Measurements from ENCODE around the gene SLBP.
"Not testable (repeated sequence)": the region's sequence is repeated elsewhere in the genome, so short reads cannot be mapped to it uniquely, and the experiment has no call there.

Gene SLBP

DNA sequence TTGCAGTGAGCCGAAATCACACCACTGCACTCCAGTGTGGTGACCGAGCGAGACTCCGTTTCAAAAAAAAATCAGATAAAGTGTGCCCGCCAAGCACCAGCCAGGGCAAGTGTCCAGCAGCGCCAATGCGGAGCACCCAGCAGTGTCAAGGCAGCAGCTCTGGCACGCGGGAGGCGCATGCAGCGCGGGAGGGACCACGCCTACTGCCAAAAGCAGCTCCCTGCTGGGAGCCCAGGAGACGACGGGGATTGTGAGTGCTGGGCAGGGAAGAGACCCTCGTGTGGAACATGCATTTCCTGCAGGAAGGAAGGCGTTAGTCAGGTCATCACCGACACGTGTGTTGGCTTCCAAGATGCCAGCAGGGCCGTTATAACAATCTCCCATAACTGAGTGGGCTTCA lies 38.4 kb downstream of the SLBP start:
- DNase-seq = no peak

DNA sequence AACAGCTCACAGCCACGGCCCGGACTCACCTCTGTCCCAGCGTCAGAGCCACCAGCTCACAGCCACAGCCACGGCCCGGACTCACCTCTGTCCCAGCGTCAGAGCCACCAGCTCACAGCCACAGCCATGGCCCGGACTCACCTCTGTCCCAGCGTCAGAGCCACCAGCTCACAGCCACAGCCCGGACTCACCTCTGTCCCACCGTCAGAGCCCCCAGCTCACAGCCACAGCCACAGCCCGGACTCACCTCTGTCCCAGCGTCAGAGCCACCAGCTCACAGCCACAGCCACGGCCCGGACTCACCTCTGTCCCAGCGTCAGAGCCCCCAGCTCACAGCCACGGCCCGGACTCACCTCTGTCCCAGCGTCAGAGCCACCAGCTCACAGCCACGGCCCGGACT lies 41.1 kb downstream of the SLBP start:
- DNase-seq = not testable (repeated sequence)

DNA sequence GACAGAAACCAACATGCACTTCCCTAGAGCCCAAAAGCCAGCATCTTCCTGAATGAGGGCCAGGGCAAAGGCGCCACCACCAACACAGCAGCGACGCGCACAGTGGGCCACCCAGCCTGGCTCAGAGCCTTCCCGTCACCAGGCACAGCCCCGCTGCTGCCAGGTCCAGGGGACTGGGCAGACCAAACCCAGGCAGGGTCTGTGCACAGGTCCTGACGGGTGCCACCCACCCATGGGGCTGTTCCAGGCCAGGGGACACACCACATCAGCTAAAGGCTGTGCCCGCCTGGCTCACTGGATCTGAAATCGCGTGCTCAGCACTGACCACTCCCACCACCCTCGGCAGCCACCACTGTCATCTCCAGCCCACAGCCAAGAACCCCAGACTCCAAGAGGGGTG lies 41.8 kb downstream of the SLBP start:
- no peak for DNase-seq

DNA sequence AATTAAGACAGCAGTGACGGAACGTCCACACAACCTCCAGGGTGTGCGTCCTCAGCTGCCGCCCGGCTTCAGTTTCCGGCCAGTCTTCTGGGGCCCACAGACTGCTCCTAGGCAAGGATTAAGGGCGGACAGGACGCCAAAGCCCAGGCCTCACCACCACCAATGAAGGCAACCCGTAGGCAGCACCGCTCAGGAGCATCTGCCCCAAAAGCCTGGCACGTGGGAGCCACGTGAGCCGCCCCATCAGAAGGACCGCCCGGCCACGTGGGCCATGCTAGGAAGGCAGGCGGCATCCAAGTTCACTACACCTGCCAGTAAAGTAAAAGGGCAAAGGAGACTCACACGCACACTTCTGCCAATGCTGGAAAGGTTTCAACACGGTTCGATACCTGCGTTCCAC lies 42.3 kb downstream of the SLBP start:
- no peak for DNase-seq

DNA sequence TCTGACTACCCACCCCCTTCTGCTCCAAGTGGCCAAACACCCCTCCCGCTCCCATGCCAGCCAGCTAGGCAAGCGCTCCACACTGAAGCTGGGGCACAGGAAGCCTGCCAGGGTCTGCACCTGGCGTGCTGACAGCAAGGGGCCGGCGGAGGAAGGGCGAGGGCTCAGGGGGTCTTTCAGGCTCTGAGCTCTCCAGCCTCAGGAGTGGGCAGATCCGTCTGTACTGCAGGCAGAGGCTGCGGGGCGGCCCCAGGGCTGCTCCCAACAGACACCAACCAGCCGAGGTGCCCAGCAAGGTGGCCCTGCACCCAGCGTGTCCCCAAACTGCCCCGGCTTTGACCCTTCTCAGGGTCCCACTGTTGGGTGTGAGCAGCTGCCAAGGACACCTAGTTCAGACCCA lies 42.8 kb downstream of the SLBP start:
- DNase-seq = no peak

DNA sequence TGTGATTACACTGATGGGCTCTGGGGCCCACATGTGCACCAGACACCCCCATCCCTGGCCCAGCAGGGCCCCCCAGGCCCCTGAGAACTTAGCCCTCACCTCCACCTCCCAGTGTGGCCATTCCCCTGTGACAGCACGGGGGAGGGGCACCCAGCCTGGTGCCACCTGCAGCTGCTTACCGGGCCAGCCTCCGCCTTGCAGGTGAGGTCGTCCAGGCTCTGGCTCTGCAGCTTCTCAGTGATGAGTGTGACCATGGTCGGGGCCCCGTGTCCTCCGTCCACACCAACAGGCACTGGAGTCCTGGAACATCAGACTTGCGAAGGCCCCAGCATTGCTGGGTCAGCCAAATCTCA lies 43.7 kb downstream of the SLBP start:
- no peak for DNase-seq

DNA sequence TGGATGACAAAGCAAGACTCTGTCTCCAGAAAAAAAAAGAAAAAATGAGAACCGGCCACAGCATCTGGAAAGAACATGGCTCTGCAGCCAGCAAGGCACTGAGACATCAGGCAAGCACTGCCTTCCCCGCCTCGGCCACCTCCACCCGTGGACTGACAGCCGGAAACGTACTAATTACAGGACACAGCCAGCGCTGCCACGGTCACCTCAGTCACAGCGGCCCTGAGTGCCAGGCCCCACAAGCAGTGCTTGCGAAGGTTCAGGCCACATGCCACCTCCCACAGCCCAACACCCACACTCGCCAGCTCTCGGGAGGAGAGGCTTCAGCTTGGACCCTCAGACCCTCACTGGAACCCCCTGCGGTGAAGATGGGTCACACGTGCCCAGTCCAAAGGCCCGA lies 44.8 kb downstream of the SLBP start:
- no peak for DNase-seq

DNA sequence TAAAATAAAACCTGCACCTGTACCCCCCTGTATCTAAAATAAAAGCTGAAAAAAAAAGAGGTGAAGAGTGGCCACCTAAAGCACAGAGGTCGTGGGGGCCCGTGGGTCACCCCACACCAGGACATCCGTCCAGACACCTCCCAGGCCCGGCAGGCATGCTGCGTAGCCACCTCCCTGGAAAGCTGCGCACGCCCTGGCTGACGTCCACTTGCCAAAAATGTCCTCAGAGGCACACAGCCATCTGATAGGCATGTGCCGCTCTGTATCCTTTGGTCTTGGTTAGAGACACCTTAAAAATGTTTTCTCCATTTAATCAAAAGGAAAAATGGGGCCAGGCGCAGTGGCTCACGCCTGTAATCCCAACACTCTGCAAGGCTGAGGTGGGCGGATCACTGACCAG lies 45.7 kb downstream of the SLBP start:
- peak; percentile 32 to 74 for DNase-seq

DNA sequence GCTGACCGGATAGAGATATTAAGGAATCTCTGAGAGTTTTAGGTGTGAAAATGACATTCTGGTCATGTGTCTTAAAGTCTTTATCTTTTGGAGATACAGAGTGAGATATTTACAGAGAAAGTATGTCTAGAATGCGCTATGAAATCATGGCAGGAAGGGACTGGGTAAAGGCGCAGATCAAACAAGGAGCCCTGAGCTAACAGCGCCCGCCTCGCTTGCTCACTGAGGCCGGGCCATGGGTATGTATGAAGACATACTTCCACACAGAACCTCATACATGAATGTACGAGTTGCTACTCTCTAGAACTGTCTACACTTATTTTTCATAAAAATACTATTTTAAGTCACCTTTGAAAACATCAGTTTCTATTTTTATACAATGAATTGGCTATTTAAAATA lies 48.0 kb downstream of the SLBP start:
- DNase-seq = no peak

DNA sequence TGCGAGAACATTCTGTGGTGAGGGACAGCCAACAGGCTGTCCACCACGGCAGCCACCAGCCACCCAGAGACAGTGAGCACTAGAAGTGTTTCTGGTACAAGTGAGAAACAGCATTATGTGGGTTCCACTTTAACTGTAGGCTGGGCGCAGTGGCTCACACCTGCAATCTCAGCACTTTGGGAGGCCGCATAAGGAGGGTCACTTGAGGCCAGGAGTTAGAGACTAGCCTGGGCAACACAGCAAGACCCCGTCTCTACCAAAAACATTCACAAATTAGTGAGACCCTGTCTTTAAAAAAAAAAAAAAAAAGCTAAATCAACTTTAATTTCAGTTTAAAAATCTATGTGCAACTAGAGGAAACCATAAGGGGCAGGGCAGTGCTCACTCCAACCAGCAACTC lies 48.6 kb downstream of the SLBP start:
- no peak for DNase-seq

DNA sequence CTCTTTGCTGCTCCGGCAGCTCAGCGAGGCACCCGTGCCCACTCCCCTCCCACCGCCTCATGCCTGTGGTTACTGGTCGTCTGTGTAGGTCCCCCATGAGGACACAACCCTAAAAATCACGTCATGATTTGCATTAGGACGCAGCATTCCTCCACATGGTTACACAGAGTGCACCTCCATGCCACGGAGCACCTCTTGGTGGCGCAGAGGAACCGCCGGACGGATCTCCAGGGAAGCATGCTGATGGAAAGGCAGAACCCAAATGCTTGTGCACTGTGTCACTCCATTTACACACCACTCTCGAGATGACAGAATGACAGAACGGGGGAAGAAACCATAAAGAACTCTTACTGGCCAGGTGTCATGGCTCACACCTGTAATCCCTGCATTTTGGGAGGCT lies 50.4 kb downstream of the SLBP start:
- no peak for DNase-seq

DNA sequence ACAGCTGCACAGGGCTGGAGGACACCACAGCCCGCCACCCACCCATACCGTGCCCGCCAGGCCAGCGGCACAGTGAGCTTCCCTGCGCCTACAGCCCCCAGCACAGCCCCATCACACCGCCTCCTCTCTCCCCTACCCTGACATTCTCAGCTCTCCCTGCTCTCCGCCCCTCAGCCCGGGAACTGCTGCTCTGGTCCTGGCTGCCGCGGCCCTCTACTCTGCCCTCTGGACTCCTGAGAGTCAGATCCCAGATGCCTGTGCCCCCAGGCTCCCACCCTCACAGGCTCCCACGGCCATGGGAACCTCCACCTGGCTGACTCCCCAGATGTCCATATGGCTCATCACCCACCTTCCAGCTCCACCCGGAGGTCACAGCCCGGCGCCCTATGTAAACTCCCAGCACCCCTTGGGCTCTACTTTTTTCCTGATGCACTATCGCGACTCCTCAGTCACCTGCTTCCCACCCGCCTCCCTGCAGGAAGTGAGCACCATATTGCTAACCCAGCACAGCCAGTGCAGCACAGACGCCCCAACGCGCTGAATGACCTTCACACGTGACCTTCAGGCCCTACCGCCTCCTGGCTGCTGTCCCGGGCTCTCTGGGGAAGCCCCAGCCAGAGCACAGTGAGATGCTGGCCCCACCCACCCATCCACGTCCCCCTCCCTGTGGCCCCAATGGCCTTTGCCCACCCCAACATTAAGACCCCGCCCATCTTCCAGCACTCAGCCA lies 51.0 kb downstream of the SLBP start:
- no peak for DNase-seq

DNA sequence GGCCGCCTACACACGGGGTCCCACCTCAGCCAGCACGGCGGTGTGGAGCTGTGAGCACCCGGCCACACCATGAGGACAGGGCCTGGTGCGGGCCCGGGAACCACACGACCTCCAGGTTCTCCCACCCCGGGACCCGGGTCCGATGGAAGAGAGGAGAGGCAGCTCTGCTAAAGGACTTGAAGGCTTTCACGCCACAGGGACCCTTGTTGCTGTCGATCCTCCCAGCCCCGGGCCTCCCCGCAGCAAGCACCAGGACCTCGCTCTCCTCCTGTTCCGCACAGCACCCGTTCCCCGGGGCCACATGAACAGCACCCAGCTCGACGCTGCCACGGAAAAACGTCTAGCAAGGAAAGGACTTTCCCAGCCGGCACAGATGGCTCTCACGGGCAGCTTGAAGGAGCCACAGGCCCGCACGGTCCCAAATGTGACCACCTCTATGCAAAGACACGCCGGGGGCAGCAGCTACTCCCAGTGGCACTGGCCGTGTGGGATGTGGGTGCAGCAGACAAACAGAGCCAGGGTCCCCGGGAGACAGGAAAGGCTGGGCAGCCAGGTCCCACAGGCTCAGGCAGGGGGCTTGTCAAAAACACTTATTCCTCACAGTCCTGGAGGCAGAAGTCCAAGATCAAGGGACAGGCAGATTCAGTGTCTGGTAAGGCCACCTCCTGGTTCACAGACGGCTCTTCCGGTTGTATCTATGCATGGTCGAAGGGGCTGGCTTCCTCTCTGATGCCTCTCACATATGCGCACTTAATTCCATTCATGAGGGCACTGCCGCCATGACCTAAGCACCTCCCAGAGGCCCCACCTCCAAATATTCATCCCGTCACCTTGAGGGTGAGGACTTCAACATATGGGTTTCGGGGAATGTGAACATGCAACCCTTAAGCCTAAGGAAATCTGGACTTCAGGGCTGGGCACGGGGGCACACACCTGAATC lies 52.7 kb downstream of the SLBP start:
- no peak for DNase-seq

DNA sequence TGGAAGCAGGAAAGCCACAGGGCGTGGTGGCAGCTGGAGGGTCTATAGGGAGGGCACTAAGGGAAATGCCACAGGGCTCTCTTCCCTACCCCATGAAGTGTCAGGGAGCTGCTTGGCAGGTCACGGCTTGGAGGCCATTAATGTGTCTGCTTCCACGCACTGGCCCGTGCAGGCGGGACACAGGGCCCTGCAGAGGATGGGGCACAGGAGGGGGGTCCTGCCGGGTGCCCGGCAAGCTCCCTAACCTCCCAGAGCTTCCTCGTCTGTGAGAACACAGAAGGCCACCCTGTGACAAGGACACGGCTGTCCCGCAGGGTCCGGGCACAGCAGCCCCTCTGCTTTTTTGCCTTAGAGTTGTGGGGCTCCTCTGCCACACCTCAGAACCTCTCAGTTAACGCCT lies 53.5 kb downstream of the SLBP start:
- no peak for DNase-seq

DNA sequence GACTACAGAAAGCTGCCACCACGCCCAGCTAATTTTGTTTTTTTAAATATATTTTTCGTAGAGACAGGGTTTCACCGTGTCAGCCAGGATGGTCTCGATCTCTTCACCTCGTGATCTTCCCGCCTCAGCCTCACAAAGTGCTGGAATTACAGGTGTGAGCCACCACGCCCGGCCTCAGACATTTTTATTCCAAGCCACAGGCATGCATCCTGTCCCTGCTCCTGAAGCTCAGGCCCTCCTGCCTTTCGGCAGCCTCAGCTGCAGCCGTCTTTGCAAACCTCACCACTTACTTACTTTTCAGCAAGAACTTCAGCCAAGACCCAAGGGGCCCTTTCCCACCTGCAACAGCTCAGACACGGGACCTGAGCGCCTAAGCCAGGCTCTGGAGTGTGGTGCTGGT lies 54.0 kb downstream of the SLBP start:
- no peak for DNase-seq

DNA sequence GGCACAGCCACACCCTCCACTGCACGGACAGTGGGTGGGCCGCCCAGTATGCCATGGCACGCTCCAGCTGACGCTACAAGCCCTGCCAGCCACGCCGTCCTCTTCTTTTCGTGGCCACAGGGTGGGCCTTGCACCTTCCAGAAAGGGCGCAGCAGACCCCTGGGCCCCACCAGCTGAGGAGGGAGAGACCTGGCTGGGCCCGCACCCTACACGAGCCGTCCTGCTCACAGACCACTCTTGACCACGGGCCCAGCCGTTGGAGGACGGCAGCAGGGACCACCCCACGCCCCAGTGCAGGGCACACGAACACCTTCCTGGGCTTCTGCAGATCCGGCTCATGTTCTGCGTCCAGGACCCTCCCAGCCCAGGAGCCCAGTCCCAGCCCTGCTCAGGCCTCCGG lies 55.1 kb downstream of the SLBP start:
- no peak for DNase-seq

DNA sequence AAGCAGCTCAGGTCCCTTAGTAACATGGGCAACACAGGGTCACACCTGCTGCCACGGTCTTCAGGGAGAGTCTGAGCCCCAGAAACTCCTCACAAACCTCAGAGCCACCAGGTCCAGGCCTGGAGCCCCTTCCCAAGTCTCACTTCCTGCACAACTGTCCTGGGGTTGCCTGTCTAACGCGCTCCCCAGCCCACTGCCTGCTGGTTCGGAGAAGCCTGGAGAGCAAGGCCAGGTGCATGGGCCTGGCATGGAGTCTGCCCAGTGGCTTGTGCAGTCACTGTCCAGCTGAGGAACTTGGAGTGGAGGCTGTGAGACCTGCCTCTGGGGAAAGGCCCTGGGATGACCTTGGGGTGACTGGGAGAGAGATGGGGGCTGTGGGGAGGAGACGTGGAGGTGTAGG lies 56.0 kb downstream of the SLBP start:
- DNase-seq = no peak

DNA sequence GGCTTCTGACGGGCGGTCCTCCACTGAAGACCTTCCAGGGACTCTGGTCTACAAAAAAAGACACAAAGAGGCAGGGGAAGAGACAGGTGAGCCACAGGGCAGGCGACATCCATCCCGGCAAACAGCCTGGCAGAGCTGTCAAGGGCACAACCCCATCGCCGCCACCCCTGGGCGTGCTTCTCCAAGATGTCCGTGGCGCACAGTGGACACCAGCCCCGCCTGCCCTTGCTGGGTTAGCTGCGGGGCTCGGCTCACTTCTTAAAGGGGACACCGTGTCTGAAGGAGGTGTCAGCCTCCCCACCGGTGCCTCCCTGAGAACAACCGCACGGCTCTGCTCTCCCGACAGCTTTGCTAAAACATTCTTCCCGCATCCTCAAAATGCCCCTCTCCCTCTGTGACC lies 56.4 kb downstream of the SLBP start:
- no peak for DNase-seq

DNA sequence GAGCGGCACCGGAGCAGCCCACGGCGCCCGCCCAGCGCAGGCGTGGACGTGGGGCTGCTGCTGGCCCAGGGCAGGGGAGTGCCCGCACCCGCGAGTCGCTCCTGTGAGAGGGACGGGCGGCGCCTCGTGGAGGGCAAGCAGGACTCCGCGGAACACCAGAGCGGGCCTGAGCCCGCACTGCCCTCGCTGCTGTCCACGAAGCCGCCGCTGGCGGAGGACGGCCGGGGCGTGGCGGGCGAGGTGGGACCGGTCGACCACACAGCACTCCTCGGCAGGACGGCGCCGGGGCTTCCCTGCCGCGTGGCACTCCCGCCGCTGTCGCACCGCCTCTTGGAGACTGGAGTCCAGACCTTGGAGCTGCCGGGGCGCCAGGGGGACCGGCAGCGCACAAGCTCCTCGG lies 57.0 kb downstream of the SLBP start:
- no peak for DNase-seq

DNA sequence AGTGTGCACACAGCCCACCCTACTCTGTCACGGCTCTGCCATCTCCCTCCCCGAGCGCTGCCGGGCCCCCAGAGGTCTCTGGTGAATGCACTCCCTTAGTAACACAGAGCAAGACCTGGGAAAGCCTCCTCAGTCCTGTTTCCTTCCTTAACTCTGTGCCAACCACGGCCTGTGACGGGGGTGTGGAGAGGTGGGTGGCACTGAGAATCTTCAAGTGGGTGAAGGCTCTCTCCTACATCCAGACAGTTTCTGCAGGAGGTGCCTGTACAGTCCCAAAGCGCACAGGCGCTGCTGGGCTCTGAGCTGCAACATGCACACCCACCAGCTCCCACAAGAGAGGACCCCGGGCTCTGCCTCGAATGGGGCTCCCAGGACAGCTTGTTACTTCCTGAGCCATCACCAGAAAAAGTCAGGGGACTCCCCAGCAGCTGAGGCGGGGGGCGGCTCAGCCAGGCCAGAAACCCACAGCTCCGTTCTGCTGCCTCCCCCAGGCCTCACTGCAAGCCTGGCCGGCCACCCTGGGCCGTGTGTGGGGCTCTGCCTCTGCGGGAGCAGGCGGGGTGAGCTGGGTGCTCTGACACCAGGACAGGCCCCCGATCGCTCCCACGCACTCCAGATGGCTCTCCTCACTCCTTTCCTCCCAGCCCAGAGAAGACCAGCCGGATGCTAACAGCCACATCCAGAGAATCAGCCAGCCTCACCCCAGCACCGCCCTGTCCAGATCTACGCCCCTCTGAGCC lies 57.7 kb downstream of the SLBP start:
- no peak for DNase-seq

DNA sequence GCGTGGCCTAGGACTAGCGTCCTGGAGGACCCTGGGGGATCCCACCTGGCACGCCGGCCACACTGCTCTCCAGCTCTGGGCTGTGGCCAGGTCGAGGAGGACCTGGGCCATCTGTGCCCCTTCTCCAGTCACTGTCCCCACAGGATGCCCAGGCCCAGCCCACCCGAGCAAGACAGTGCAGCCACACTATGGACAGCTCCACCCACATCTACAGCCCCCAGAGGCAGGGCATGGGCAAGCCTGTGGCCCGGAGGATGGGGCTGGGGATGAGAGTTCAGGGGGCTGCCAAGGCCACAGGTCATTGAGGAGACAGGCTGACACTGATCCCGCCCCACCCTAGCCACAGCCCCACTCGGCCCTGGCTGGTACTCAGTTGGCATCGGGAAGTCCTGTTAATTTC lies 58.3 kb downstream of the SLBP start:
- no peak for DNase-seq

DNA sequence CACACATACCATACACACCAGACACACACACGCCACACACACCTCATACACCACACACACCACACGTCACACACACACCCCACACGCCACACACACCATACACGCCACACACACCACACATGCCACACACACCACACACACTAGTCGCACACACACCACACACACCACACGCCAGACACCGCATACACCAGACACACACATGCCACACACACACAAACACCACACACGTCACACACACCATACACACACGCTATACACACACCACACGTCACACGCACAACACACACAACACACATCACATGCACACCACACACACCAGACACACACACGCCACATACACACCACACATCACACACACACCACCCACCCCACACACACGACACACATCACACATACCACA lies 60.0 kb downstream of the SLBP start:
- DNase-seq = no peak

DNA sequence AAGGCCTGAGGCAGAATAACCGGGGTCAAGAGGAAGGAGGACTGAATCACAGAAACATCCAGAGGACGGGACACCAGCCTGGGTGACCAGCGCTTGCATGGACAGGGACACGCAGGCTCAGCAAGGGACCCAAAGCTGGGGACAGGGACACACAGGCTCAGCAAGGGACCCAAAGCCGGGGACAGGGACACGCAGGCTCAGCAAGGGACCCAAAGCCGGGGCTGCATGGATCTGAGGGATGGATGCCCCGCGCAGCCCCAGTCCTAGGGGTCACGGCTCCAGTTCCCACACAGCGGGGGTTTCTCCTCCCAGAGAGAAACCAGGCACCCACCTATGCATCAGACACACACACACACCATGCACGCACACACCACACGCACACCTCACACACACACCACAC lies 60.5 kb downstream of the SLBP start:
- no peak for DNase-seq

DNA sequence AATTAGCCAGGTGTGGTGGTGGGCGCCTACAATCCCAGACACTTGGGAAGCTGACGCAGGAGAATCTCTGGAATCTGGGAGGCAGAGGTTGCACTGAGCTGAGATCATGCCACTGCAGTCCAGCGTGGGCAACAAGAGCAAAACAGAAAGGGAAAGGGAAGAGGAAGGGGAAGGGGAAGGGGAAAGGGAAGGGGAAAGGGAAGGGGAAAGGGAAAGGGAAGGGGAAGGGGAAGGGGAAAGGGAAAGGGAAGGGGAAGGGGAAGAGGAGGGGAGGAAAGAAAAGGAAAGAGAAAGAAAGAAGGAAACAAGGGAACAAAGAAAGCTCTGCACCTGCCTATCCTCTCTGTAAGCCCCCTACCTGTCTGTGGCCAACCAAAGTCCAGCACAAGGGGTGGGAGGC lies 63.2 kb downstream of the SLBP start:
- no peak for DNase-seq

Measured in cerebellar nuclear complex (tissue), 1 donor.